ENCODE measurements around the gene SEPHS1. TPM values are rescaled to one million over a fixed set of nuclear protein-coding genes. Genes with fewer than 3 reads are reported as not detected.
"Not testable (repeated sequence)": the region's sequence is repeated elsewhere in the genome, so short reads cannot be mapped to it uniquely, and the experiment has no call there.

SEPHS1 gene
- total RNA-seq, 1 donor from 2014 or later = 54.4 TPM

- H3K36me3 Mint-ChIP-seq (ENCODE audit: low read depth); H3K27ac Mint-ChIP-seq; H3K4me3 Mint-ChIP-seq; H3K9me3 Mint-ChIP-seq; DNase-seq (ENCODE audit: low spot score); H3K4me1 Mint-ChIP-seq (ENCODE audit: low read depth): not testable (repeated sequence)
- intact Hi-C loops (cut with micrococcal nuclease) = loop anchor here (10.0 kb wide), 1 partner anchor 266 kb away; no protein-coding TSS in a partner anchor
- peaks cover 27% of the 10 kb centered on the region for H3K27me3 Mint-ChIP-seq (ENCODE audit: insufficient read depth)
These were observed 31.0 kb upstream of the SEPHS1 start for GRCh38 chr10:13379061-13379460.

- no peaks in the 10 kb centered on the region for H3K4me1 Mint-ChIP-seq (ENCODE audit: low read depth)
- no peak overlapping the region for H3K27ac Mint-ChIP-seq
- no peaks in the 10 kb centered on the region for H3K9me3 Mint-ChIP-seq
- intact Hi-C loops (cut with micrococcal nuclease) = loop anchor here (10.0 kb wide), 1 partner anchor 268 kb away; no protein-coding TSS in a partner anchor
- no peaks in the 10 kb centered on the region for H3K36me3 Mint-ChIP-seq (ENCODE audit: low read depth)
- peaks cover 13% of the 10 kb centered on the region for H3K27me3 Mint-ChIP-seq (ENCODE audit: insufficient read depth)
- DNase-seq (ENCODE audit: low spot score) = no peak
- H3K4me3 Mint-ChIP-seq = no peak overlapping the region
These were observed 28.7 kb upstream of the SEPHS1 start for GRCh38 chr10:13376746-13377145.

- Mint-ChIP-seq H3K27ac (no peak overlapping the region), H3K36me3 (ENCODE audit: low read depth) (no peaks in the 10 kb centered on the region), H3K9me3 (no peaks in the 10 kb centered on the region), H3K4me3 (no peak overlapping the region), H3K27me3 (ENCODE audit: insufficient read depth) (peaks cover 11% of the 10 kb centered on the region), H3K4me1 (ENCODE audit: low read depth) (no peaks in the 10 kb centered on the region)
- intact Hi-C loops (cut with micrococcal nuclease) = loop anchor here (10.0 kb wide), 1 partner anchor 269 kb away; no protein-coding TSS in a partner anchor
- no peak for DNase-seq (ENCODE audit: low spot score)
These were observed 28.2 kb upstream of the SEPHS1 start for GRCh38 chr10:13376297-13376696.

- no peaks in the 10 kb centered on the region for H3K36me3 Mint-ChIP-seq (ENCODE audit: low read depth)
- peaks cover 11% of the 10 kb centered on the region for H3K27me3 Mint-ChIP-seq (ENCODE audit: insufficient read depth)
- no peak overlapping the region for H3K27ac Mint-ChIP-seq
- no peak for DNase-seq (ENCODE audit: low spot score)
- no peak overlapping the region for H3K4me3 Mint-ChIP-seq
- no peaks in the 10 kb centered on the region for H3K9me3 Mint-ChIP-seq
- intact Hi-C loops (cut with micrococcal nuclease) = loop anchor here (10.0 kb wide), 1 partner anchor 269 kb away; no protein-coding TSS in a partner anchor
- H3K4me1 Mint-ChIP-seq (ENCODE audit: low read depth) = no peaks in the 10 kb centered on the region
These were observed 27.7 kb upstream of the SEPHS1 start for GRCh38 chr10:13375791-13376190.

- intact Hi-C loops (cut with micrococcal nuclease) = loop anchor here (10.0 kb wide), 1 partner anchor 271 kb away; no protein-coding TSS in a partner anchor
- H3K27me3 Mint-ChIP-seq (ENCODE audit: insufficient read depth) = peaks cover 10% of the 10 kb centered on the region
- no peaks in the 10 kb centered on the region for H3K36me3 Mint-ChIP-seq (ENCODE audit: low read depth)
- no peak overlapping the region for H3K4me3 Mint-ChIP-seq
- no peaks in the 10 kb centered on the region for H3K4me1 Mint-ChIP-seq (ENCODE audit: low read depth)
- no peaks in the 10 kb centered on the region for H3K9me3 Mint-ChIP-seq
- no peak for DNase-seq (ENCODE audit: low spot score)
- H3K27ac Mint-ChIP-seq = no peak overlapping the region
These were observed 25.6 kb upstream of the SEPHS1 start for GRCh38 chr10:13373644-13374043.

GRCh38 chr10:13372524-13372923, 24.4 kb upstream of the SEPHS1 start:
- no peak overlapping the region for H3K27ac Mint-ChIP-seq
- peaks cover 10% of the 10 kb centered on the region for H3K27me3 Mint-ChIP-seq (ENCODE audit: insufficient read depth)
- H3K36me3 Mint-ChIP-seq (ENCODE audit: low read depth) = no peaks in the 10 kb centered on the region
- no peak overlapping the region for H3K4me3 Mint-ChIP-seq
- no peaks in the 10 kb centered on the region for H3K4me1 Mint-ChIP-seq (ENCODE audit: low read depth)
- H3K9me3 Mint-ChIP-seq = no peaks in the 10 kb centered on the region
- no peak for DNase-seq (ENCODE audit: low spot score)
- intact Hi-C loops (cut with micrococcal nuclease) = loop anchor here (1.0 to 10.0 kb wide), 6 partner anchors 24 to 406 kb away; partner anchors contain the start of genes PRPF18 and SEPHS1

- Mint-ChIP-seq H3K27me3 (ENCODE audit: insufficient read depth) (peaks cover 10% of the 10 kb centered on the region), H3K4me1 (ENCODE audit: low read depth) (no peaks in the 10 kb centered on the region), H3K9me3 (no peaks in the 10 kb centered on the region), H3K4me3 (no peak overlapping the region), H3K27ac (no peak overlapping the region), H3K36me3 (ENCODE audit: low read depth) (no peaks in the 10 kb centered on the region)
- DNase-seq (ENCODE audit: low spot score) = peak; percentile 63
- intact Hi-C loops (cut with micrococcal nuclease) = loop anchor here (1.0 to 10.0 kb wide), 6 partner anchors 24 to 406 kb away; partner anchors contain the start of genes PRPF18 and SEPHS1
These were observed 23.9 kb upstream of the SEPHS1 start for GRCh38 chr10:13371897-13372470.

GRCh38 chr10:13366891-13367290, 18.8 kb upstream of the SEPHS1 start:
- H3K36me3 Mint-ChIP-seq (ENCODE audit: low read depth) = no peaks in the 10 kb centered on the region
- no peaks in the 10 kb centered on the region for H3K4me1 Mint-ChIP-seq (ENCODE audit: low read depth)
- no peaks in the 10 kb centered on the region for H3K9me3 Mint-ChIP-seq
- H3K27ac Mint-ChIP-seq = no peak overlapping the region
- intact Hi-C loops (cut with micrococcal nuclease) = no loop called here
- H3K4me3 Mint-ChIP-seq = no peak overlapping the region
- peaks cover 3% of the 10 kb centered on the region for H3K27me3 Mint-ChIP-seq (ENCODE audit: insufficient read depth)
- DNase-seq (ENCODE audit: low spot score) = no peak

GRCh38 chr10:13365831-13366230, 17.7 kb upstream of the SEPHS1 start:
- Mint-ChIP-seq H3K9me3 (no peaks in the 10 kb centered on the region), H3K36me3 (ENCODE audit: low read depth) (no peaks in the 10 kb centered on the region), H3K4me1 (ENCODE audit: low read depth) (no peaks in the 10 kb centered on the region), H3K4me3 (no peak overlapping the region), H3K27ac (no peak overlapping the region), H3K27me3 (ENCODE audit: insufficient read depth) (peaks cover 3% of the 10 kb centered on the region)
- intact Hi-C loops (cut with micrococcal nuclease) = no loop called here
- DNase-seq (ENCODE audit: low spot score) = no peak

GRCh38 chr10:13365243-13365642, 17.1 kb upstream of the SEPHS1 start:
- Mint-ChIP-seq H3K4me3 (no peak overlapping the region), H3K27ac (no peak overlapping the region), H3K27me3 (ENCODE audit: insufficient read depth) (peaks cover 3% of the 10 kb centered on the region), H3K4me1 (ENCODE audit: low read depth) (no peaks in the 10 kb centered on the region), H3K9me3 (no peaks in the 10 kb centered on the region), H3K36me3 (ENCODE audit: low read depth) (no peaks in the 10 kb centered on the region)
- no peak for DNase-seq (ENCODE audit: low spot score)
- intact Hi-C loops (cut with micrococcal nuclease) = no loop called here

- Mint-ChIP-seq H3K27ac (no peak overlapping the region), H3K4me1 (ENCODE audit: low read depth) (no peaks in the 10 kb centered on the region), H3K27me3 (ENCODE audit: insufficient read depth) (peaks cover 12% of the 10 kb centered on the region), H3K4me3 (no peak overlapping the region), H3K36me3 (ENCODE audit: low read depth) (no peaks in the 10 kb centered on the region), H3K9me3 (no peaks in the 10 kb centered on the region)
- intact Hi-C loops (cut with micrococcal nuclease) = no loop called here
- DNase-seq (ENCODE audit: low spot score) = no peak
These were observed 12.5 kb upstream of the SEPHS1 start for GRCh38 chr10:13360587-13360986.

GRCh38 chr10:13356392-13356791, 8.3 kb upstream of the SEPHS1 start:
- intact Hi-C loops (cut with micrococcal nuclease) = no loop called here
- H3K27ac Mint-ChIP-seq = no peak overlapping the region

GRCh38 chr10:13354783-13355182, 6.7 kb upstream of the SEPHS1 start:
- Mint-ChIP-seq H3K36me3 (ENCODE audit: low read depth) (no peaks in the 10 kb centered on the region), H3K27ac (no peak overlapping the region), H3K27me3 (ENCODE audit: insufficient read depth) (peaks cover 17% of the 10 kb centered on the region), H3K4me3 (no peak overlapping the region), H3K9me3 (no peaks in the 10 kb centered on the region), H3K4me1 (ENCODE audit: low read depth) (peaks cover 25% of the 10 kb centered on the region)
- DNase-seq (ENCODE audit: low spot score) = no peak
- intact Hi-C loops (cut with micrococcal nuclease) = no loop called here

More at GRCh38 chr10:13356392-13356791, 8.3 kb upstream of the SEPHS1 start:
- Mint-ChIP-seq H3K36me3 (ENCODE audit: low read depth) (no peaks in the 10 kb centered on the region), H3K9me3 (no peaks in the 10 kb centered on the region), H3K27me3 (ENCODE audit: insufficient read depth) (peaks cover 17% of the 10 kb centered on the region), H3K4me1 (ENCODE audit: low read depth) (peaks cover 11% of the 10 kb centered on the region), H3K4me3 (no peak overlapping the region)
- DNase-seq (ENCODE audit: low spot score) = no peak
